Stimulated activated CD8-positive, alpha-beta memory T cell treated with anti-CD3 and anti-CD28 coated beads, Interleukin-4, amount 100 ng/mL, for 24 hours (primary cell): ENCODE data around the gene ISCU.
"Not testable (repeated sequence)": the region's sequence is repeated elsewhere in the genome, so short reads cannot be mapped to it uniquely, and the experiment has no call there.

Experiments used
- DNase-seq: peaks from one replicate; pipeline ENCODE4 v3.0.0-alpha.2; 2020; ENCODE audit warnings: low read depth

The ISCU gene

DNA sequence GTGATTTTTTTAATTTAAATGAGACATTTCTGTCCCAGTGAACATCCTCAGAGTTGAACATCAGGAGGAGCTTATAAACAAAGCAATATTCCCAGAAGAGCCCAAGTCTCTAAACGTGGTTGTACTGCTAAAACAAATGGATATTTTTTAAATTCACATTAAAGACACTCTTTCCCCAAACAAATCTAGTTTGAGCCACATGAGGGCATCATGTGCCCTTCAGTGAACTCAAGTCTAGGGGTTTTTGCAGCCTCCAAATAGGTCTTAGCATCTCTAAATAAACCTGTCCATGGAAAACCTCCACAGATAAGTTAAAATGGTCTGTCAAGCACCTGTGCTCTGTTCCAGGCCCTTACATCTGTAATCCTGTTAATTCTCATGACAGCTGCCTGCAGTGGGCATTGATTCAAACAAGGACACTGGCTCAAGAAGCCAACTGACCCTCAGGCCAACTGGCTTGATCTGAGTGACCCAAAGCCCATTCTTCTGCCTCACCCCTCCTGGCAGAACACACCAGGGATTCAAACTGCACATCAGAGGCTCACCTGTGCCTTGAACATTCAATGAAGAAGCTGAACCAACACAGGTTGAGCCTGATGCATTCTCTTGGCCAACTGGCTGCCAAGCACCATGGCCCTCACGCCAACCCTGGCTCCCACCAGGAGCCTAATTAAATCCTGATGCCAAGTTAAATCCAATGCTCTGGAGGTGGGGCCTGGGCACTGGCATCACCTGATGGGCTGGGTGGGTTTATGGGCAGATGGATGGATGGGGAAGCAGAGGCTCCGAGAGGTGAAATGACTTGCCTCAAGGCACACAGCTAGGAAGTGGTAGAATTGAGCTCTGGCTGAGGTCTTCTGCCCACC is 8.6 kb downstream of the ISCU start:
- DNase-seq, result no peak

DNA sequence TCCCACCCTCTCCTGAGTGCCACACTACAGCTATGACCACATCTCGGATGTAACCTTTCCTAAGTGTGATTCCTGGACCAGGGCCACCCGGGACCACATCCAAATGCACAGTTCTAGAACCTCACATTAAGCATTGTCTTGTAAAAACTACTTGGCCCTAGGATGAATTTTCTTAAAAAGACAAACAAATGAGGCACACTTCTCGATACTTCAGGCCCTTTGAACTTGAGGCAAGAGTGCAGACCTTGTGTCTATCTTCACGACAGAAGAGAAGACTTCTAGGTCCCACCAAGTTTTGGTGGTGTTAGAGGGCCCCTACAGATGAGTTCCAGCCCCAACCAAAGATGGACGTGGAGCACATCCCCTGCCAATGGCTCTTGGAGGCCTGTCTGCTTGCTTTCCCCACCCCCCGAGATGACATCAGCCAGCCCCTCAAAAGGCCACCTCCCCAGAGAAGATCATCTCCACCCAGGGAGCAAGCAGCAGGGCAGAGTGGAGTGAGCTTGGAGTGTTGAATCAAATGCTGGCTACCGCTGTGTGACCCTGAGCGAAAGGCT is 9.3 kb downstream of the ISCU start:
- DNase-seq, result no peak

DNA sequence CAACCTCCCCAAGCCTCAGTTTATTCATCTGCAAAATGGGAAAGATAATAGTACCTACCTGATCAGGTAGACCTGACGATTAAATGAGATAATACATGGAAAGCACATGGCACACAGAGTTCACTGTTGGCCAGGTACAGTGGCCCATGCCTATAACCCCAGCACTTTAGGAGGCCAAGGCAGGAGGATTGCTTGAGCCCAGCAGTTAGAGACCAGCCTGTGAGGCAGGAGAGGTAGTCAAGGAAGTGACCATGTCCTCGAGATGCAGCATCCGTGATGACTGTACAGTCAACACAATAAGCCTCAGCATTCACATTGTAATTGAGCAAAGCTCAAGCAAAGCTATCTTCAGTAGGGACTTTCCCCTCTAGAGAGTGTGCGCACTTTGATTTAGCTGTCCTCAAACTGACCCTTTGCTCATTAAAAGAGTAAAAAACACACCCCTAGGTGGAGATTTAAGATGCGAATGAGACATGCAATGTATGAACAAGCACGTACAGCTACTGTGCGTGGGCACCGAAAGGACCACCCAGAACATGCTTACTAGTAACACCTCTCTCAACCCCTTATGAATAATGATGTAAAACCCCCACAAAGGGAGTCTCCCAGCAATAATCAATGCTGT is 9.9 kb downstream of the ISCU start:
- no peak for DNase-seq

DNA sequence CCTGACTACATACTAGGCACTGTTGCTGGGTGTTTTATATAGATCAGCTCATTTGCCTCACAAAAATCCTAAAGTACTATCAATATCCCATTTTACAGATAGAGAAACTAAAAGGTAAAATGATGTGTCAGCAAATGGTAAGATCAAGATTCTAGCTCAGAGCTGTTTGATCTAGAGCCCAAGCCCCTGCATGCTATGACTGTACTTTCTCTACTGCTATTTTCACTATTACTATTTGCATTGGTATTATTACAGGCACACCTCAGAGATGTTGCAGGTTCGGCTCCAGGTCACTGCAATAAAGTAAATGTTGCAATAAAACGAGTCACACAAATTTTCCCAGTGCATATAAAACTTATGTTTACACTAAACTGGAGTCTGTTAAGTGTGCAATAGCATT is 10.9 kb downstream of the ISCU start:
- no peak for DNase-seq

DNA sequence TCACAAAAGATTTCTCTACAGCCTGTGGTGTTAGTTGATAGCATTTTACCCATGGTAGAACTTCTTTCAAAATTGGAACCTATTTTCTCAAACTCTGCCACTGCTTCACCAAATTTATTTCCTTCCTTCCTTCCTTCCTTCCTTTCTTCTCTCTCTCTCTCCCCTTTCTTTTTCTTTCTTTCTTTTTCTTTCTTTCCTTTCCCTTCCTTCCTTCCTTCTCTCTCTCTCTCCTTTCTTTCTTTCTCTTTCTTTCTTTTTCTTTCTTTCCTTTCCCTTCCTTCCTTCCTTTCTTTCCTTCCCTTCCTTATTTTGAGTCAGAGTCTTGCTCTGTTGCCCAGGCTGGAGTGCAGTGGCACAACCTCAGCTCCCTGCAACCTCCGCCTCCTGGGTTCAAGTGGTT is 11.9 kb downstream of the ISCU start:
- not testable (repeated sequence) for DNase-seq

DNA sequence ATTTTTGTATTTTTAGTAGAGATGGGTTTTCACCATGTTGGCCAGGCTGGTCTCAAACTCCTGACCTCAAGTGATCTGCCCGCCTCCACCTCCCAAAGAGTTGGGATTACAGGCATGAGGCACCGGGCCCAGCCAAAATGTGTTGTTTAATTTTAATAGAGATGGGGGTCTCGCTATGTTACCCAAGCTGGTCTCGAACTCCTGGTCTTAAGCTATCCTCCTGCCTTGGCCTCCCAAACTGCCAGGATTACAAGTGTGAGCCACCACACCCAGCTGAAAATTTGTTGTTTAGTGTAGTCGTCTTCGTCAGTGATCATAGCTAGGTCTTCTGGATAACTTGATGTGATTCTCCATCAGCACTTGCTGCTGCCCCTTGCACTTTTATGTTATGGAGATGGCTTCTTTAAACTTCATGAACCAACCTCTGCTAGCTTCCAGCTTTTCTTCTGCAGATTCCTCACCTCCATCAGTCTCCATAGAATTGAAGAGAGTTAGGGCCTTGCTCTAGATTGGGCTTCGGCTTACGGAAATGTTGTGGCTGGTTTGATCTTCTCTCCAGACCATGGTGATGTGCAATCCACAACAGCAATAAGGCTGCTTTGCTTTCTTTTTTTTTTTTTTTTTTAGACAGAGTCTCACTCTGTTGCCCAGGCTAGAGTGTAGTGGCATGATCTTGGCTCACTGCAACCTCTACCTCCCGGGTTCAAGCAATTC is 13.0 kb downstream of the ISCU start:
- DNase-seq, result no peak

DNA sequence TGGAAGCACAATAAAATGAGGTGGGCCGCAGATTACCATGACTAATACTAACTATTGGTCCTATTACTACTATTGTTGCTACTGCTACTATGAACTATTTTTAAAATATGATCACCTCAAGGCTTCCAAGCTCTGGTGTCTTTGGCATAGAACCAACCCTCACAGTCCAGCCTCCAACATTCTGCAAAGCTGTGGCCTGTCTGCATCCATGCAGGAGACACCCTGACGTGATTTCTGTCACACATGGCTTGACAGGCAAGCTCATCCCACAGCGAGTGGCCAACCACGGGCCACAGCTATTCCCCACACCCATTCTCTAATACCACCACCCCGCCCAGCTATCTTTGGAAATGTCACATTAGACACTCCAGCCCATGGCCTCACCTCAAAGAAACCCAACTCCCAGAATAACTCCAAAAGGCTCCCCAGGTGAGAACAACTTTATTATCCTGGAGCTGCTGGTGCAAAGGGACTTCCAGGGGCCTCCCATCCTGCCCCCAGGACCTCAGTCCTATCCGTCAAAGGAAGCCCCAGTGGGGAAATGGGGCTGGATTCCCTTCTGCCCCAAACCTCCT is 14.4 kb downstream of the ISCU start:
- DNase-seq, result no peak

DNA sequence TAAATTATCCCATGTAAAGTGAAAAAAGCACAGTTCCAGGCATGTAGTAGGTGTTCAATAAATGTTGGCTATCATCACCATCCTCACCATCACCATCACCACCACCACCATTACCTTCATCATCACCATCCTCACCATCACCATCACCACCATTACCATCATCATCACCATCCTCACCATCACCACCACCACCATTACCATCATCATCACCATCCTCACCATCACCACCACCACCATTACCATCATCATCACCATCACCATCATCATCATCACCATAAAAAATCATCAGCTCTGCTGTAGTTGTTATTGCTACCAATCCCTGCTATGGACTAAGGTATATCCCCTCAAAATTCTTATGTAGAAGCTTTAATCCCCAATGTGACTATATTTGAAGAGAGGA is 15.1 kb downstream of the ISCU start:
- no peak for DNase-seq

DNA sequence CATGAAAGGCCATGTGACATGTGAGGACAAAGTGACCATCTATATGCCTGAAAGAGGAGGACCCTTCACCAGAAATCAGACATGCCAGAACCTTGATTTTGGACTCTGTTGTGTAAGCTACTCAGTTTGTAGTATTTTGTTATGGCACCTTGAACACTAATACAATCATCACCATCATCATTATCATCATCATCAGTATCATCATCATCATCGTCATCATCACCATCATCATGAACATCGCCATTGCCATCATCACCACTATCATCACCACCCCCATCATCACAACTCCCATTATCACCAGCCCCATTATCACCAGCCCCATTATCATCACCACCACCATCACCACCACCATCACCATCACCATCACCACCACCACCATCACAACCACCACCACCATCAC is 15.9 kb downstream of the ISCU start:
- DNase-seq, result no peak

DNA sequence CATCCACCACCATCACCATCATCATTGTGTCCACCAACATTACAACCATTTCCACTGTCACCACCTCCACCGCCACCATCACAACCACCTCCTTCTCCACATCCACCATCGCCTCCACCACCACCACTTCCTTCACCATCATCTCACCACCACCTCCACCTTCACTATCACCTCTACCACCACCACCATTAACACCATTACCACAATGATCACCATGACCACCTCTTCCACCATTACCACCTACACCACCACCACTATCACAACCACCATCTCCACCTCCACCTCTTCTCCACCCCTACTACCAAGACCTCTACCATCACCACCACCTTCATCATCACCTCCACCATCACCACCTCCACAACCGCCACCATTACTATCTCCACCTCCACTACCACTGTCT is 16.4 kb downstream of the ISCU start:
- DNase-seq, result no peak

DNA sequence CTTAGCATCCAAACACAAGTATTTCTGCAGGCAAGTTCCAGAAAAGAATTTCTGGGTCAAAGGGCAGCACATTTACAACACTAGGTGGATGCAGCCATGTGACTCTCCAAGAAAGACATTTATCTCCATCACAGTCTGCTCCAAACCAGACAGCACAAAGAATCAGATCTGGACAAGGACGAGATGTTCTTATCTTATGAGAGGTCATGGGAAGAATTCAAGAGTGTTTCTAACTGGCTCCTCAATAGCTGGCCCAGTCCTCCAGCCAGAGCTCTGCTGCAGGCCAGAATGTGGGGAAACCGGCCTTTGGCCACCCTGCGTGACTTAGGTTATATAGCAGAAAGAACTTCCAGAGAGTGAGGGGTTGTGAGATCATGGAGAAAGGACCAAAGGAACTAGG is 18.1 kb downstream of the ISCU start:
- DNase-seq, result no peak

DNA sequence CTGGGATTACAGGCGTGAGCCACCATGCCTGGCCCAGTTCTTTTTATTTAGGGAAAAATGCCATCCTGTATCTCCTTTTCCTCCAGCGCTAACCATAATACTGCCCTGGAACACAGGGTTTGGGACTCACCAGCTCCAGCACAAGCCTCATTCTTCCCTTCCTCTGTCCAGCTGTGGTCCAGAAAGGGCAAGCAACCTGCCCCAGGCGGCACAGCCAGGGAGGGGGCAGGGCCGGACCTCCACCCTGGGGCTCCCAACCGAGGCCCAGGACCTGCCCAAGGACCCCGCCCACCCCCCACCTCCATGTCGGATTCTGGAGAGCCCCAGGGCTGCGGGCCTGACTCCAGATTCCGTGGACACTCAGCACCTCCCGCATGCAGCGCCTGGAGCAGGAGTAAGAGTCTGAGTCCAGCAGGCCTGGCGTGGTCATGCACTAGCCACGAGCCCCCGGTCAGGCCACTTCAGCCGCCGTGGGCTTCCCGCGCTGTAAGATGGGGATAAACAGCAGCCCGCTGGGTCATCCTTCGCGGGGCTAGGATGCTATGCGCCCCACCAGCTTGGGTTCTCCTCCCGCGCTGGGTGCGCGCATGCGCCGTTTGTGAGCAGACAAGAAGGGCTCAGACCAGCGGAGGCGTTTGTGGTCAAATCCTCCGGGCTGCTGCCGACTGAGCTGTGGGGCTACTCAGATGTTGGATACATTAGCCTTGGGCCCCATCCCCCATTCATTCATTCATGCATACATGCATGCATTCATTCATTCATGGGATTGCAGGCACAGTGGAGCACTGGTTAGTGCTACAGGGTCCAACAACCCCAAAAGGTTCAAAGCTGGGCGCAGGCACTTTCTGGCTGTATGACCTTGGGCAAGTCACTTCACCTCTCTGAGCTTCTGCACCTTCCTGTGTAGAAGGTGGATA is 19.2 kb downstream of the ISCU start:
- DNase-seq, result no peak

DNA sequence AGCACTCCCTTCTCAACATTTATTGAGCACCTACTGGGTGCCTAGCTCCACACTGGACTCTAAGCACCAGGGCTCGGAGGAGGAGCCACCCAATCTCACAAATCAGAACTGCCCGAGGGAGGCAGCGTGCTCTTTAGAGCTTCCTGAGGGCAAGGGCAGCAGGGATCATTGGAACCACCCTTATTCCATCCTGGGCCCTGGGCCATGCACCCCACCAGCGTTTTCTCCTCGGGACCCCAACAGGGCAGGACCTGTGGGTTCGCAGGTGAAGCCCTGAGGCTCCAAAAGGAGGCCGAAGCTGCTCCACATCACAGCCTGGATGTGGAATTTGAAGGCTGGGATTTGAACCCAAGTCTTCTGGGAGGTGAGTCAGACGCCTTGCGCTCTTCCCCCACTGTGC is 20.1 kb downstream of the ISCU start:
- DNase-seq, result no peak

DNA sequence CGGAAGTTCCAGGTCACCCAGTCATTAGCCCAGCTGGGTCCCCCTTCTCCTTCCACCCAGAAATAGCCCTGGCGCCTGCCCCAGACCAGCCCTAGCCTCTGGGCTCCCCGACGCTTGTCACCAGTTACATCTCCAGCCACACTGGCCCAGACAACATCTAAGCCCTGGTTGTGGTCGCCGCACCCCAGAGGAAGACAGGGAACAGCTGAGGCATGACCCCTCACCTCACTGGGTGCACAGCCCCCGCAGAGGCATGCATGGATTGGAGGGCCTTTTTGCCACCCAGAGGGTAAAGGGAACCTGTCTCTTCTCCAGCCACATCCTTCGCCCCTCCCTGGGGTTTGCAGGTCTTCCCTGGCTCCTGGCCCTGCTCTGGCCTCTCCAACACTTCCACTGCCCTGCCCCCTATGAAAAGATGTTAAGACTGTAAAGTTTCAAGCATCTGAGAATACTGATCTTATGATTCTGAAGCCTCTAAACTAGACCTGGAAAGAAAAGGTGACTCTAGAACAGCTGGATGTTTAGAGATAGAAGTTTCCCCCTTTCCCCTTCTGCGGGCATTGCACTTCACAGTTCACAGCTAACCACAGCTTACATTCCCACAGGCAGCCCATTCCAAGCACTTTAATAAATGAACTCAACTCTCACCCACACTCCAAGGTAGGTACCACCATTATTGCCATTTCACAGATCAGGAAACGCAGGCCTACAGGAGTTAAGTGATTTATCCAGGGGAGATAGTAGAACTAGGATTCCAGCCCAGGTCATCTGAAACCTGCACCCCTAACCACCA is 20.8 kb downstream of the ISCU start:
- no peak for DNase-seq

DNA sequence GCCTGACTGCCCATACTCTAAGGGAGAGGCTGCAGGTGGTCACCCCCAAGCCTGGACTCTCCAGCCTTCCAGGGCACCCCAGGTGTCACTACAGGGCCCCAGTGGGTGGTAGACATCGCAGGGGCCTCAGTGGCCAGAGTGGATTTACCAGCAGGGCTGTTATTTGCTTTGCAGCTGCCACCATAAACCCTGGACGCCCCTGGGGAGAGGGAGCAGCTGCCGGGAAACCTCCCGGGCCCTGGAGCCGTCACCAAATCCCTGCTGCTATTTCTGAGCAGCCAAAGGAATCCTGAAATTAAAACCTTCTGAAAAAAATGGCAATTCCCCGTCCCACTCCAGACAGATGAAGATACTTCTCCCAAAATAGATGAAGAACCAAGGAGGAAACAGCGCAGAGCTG is 21.6 kb downstream of the ISCU start:
- DNase-seq, result no peak

DNA sequence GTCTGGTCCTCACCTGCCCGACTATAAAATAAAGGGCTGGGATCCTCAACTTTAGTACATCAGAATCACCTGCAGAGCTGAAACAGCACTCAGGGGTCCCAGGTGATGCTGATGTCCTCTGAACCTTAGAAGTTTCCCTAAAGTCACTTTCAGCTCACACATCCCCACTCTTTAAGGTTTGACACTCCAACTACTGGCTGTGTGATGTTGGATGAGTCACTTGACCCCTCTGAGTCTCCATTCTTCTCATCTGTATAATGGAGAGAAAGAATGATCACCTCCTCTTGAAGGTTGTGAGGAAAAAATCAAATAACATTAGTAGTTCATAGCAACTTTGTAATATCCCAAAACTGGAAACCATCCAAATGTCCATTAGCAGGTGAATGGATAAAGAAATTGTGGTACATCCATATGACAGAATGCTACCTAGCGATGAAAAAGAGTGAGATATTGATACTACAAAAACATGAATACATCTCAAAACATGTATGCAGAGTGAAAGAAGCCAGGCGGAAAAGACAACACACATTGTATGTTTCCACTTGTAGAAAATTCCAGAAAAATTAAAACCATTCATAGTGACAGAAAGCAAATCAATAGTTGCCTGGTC is 22.2 kb downstream of the ISCU start:
- DNase-seq, result no peak

DNA sequence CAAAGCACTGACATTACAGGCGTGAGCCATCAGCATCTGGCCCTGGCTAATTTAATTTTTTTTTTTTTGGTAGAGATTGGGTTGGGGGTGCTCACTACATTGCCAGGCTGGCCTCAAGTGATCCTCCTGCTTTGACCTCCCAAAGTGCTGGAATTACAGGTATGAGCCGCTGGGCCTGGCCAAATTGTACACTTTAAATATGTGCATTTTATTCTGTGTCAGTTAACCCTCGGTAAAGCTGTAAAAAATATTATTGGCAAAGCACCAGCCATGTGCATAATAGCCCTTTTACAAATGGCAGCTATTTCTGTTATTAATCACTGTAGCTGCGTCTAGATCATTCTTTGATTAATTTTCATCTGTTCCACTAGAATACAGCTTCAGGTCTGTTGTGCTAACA is 23.5 kb downstream of the ISCU start:
- no peak for DNase-seq

DNA sequence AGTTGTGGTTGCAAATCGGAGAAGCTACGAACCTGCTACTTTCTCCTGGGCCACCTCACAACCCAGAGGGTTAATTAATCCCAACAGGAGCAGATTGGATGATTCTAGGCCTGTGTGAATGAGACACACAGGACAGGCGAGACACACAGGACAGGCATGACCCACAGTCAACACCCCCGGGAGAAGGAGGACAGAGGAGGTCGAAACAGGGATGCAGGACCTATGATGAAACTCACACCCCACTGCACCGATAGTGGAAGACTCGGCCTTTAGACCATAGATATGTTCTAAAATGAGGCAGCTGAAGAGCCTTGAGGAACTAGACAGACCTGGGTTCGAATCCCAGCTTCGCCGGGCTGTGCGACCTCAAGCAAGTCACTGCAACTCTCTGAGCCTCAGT is 23.9 kb downstream of the ISCU start:
- DNase-seq, result no peak

DNA sequence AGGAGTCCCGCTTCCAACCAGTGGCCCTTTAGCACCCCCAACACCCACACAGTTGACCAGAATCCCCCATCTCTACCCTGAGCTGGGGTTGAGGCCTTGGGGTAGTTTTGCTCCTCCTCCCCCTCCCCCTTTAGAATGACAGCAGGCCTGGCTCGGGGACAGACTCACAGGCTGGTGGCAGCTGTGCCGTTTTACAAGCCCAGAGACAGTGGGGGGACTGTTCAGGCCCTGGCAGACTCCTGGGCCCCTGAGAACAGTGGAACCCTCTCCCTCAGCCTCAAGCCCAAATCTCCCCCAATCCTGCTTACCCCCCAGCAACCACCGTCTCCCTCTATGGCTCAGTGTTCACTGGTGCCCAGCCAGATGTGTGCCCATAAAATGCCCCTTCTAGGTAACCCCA is 25.4 kb downstream of the ISCU start:
- DNase-seq, result no peak
